ENCODE results near the gene CCDC188.

CCDC188 gene

GRCh38 chr22:20158391-20159036 lies 7.7 kb upstream of the CCDC188 start:
- Histone ChIP-seq H3K9me3 (ENCODE audit: control insufficient read depth, insufficient read depth, low read length) (no peaks in the 10 kb centered on the region), H3K4me3 (ENCODE audit: low read length) (no peak overlapping the region), H3K36me3 (ENCODE audit: control insufficient read depth, insufficient read depth, low read length) (no peaks in the 10 kb centered on the region), H3K27me3 (ENCODE audit: control insufficient read depth, insufficient read depth, low read length) (no peaks in the 10 kb centered on the region), H3K4me1 (ENCODE audit: control insufficient read depth, insufficient read depth, low read length) (no peaks in the 10 kb centered on the region), H3K27ac (ENCODE audit: low read length) (no peak overlapping the region)
- no CpG with 5 or more reads among the region's 15 CpGs for WGBS (ENCODE audit: insufficient coverage, insufficient read length)
- DNase-seq (ENCODE audit: low read depth, low spot score) = no peak

- H3K4me3 ChIP-seq (ENCODE audit: low read length) = no peak overlapping the region
Measured at GRCh38 chr22:20157430-20158183, 6.8 kb upstream of the CCDC188 start.

DNA sequence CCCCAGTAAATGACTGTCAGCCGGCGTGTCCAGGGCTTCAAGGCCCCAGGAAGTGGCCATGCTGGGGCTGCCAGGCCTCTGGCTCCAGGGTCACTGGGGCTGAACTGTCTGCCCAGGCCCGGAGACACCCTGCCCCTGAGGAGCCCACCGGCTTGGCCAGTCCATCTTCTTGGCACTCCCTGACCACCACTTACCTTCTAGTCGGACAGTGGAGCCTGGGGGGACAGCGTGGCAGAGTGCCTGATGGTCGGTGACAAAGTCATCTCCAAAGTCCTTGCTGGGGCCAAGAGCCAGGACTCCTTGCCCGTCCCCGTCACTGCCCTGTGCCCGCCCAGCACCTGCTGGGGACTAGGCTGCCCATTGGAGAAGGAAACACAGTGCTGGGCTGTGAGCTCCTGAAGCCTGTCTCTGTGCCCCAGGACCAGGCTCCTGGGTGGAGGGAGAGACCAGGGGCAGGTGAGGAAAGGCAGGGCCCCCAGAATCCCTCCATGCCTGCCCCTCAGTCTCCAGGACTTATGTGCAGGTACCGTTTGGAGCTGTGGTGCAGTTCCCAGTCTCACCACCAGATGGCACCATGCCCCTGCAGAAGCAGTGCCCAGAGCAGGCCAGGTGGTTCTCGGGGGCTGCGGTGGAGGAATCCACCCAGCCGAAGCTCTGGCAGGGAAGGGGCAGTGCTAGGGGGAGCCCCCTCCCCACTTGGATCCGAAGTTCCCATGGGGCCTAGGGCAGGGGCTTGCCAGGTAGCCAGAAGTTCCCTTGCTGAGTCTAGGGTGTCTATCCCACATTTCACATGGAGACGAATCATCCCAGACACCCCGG lies 6.0 kb upstream of the CCDC188 start:
- Histone ChIP-seq H3K4me3 (ENCODE audit: low read length) (no peak overlapping the region), H3K36me3 (ENCODE audit: control insufficient read depth, insufficient read depth, low read length) (no peaks in the 10 kb centered on the region), H3K27ac (ENCODE audit: low read length) (no peak overlapping the region), H3K4me1 (ENCODE audit: control insufficient read depth, insufficient read depth, low read length) (no peaks in the 10 kb centered on the region), H3K9me3 (ENCODE audit: control insufficient read depth, insufficient read depth, low read length) (no peaks in the 10 kb centered on the region), H3K27me3 (ENCODE audit: control insufficient read depth, insufficient read depth, low read length) (no peaks in the 10 kb centered on the region)
- WGBS (ENCODE audit: insufficient coverage, insufficient read length) = no CpG with 5 or more reads among the region's 17 CpGs
- DNase-seq (ENCODE audit: low read depth, low spot score) = peak; percentile 73

More at GRCh38 chr22:20157430-20158183, 6.8 kb upstream of the CCDC188 start:
- Histone ChIP-seq H3K27ac (ENCODE audit: low read length) (no peak overlapping the region), H3K27me3 (ENCODE audit: control insufficient read depth, insufficient read depth, low read length) (no peaks in the 10 kb centered on the region), H3K9me3 (ENCODE audit: control insufficient read depth, insufficient read depth, low read length) (no peaks in the 10 kb centered on the region), H3K36me3 (ENCODE audit: control insufficient read depth, insufficient read depth, low read length) (no peaks in the 10 kb centered on the region), H3K4me1 (ENCODE audit: control insufficient read depth, insufficient read depth, low read length) (no peaks in the 10 kb centered on the region)
- WGBS (ENCODE audit: insufficient coverage, insufficient read length) = no CpG with 5 or more reads among the region's 15 CpGs
- DNase-seq (ENCODE audit: low read depth, low spot score) = no peak

DNA sequence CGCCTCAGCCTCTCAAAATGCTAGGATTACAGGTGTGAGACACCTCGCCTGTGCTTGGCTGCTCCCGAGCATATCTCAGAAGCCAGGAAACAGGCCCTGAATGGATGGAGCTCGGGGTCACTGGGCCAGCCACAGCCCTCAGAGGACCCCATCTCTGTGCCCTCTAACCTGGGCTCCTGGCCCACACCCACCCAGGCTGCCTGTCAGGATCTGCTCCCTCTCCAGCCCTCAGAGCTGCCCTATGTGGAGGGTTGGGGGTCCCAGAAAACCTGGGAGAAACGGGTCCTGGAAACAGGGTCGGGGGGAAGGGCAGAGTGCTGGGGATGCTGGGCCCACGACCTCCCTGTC lies 5.2 kb upstream of the CCDC188 start:
- Histone ChIP-seq H3K4me3 (ENCODE audit: low read length) (no peak overlapping the region), H3K9me3 (ENCODE audit: control insufficient read depth, insufficient read depth, low read length) (no peaks in the 10 kb centered on the region), H3K4me1 (ENCODE audit: control insufficient read depth, insufficient read depth, low read length) (no peaks in the 10 kb centered on the region), H3K27ac (ENCODE audit: low read length) (no peak overlapping the region), H3K27me3 (ENCODE audit: control insufficient read depth, insufficient read depth, low read length) (no peaks in the 10 kb centered on the region), H3K36me3 (ENCODE audit: control insufficient read depth, insufficient read depth, low read length) (no peaks in the 10 kb centered on the region)
- WGBS (ENCODE audit: insufficient coverage, insufficient read length) = no CpG with 5 or more reads among the region's 7 CpGs
- no peak for DNase-seq (ENCODE audit: low read depth, low spot score)

- Histone ChIP-seq H3K36me3 (ENCODE audit: control insufficient read depth, insufficient read depth, low read length) (no peaks in the 10 kb centered on the region), H3K4me3 (ENCODE audit: low read length) (no peak overlapping the region), H3K27me3 (ENCODE audit: control insufficient read depth, insufficient read depth, low read length) (no peaks in the 10 kb centered on the region), H3K27ac (ENCODE audit: low read length) (no peak overlapping the region), H3K9me3 (ENCODE audit: control insufficient read depth, insufficient read depth, low read length) (no peaks in the 10 kb centered on the region), H3K4me1 (ENCODE audit: control insufficient read depth, insufficient read depth, low read length) (no peaks in the 10 kb centered on the region)
- DNase-seq (ENCODE audit: low read depth, low spot score) = no peak
- no CpG with 5 or more reads among the region's 30 CpGs for WGBS (ENCODE audit: insufficient coverage, insufficient read length)
Measured at GRCh38 chr22:20155330-20156041, 4.6 kb upstream of the CCDC188 start.

DNA sequence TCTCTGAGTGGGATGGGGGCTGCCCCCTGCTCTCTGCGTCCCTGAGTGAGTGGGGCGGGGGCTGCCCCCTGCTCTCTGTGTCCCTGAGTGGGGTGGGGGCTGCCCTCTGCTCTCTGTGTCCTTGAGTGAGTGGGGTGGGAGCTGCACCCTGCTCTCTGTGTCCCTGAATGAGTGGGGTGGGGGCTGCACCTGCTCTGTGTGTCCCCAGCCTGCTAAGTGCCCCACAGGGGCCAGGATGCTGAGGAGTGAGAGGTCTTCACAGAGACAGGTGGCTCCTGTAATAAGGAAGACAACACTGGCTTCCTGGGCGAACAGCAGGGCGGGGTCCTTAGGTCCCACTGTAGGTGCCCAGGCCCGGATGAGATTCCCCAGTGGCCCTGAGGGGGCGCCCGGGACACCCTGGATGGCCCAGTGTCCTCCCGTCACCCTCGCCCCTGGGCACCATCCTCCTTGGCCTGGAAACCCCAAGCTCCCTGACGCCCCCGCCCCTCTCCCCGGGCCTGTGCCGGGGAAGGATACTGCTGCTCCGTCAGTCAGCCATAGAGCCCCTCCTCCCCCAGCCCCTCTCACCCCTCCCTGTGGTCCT lies 3.8 kb upstream of the CCDC188 start:
- no peak for DNase-seq (ENCODE audit: low read depth, low spot score)
- H3K27me3 ChIP-seq (ENCODE audit: control insufficient read depth, insufficient read depth, low read length) = no peaks in the 10 kb centered on the region
- no peaks in the 10 kb centered on the region for H3K9me3 ChIP-seq (ENCODE audit: control insufficient read depth, insufficient read depth, low read length)
- H3K4me1 ChIP-seq (ENCODE audit: control insufficient read depth, insufficient read depth, low read length) = no peaks in the 10 kb centered on the region
- H3K4me3 ChIP-seq (ENCODE audit: low read length) = no peak overlapping the region
- H3K36me3 ChIP-seq (ENCODE audit: control insufficient read depth, insufficient read depth, low read length) = no peaks in the 10 kb centered on the region
- no CpG with 5 or more reads among the region's 14 CpGs for WGBS (ENCODE audit: insufficient coverage, insufficient read length)
- no peak overlapping the region for H3K27ac ChIP-seq (ENCODE audit: low read length)

DNA sequence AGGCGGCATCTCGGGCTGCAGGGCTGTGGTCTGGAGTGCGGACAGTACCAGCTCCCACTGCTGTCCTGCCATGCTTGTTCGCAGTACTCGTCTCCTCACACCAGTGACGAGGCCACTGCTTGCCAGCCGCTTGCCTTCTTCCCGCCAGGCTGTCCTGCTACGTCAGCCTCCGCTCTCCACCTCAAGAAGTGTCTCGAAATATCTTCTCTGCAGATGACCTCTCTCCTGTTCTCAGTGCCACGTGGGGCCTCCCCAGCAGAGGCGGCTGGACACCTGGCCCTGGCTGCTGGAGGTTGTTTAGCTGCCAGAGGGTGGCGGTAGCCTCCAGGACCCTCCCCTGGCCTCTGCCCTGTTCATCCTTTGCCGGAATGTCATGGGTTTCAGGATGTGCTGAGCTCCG lies 3.1 kb upstream of the CCDC188 start:
- Histone ChIP-seq H3K27ac (ENCODE audit: low read length) (no peak overlapping the region), H3K4me3 (ENCODE audit: low read length) (no peak overlapping the region), H3K4me1 (ENCODE audit: control insufficient read depth, insufficient read depth, low read length) (no peaks in the 10 kb centered on the region), H3K9me3 (ENCODE audit: control insufficient read depth, insufficient read depth, low read length) (no peaks in the 10 kb centered on the region), H3K36me3 (ENCODE audit: control insufficient read depth, insufficient read depth, low read length) (no peaks in the 10 kb centered on the region), H3K27me3 (ENCODE audit: control insufficient read depth, insufficient read depth, low read length) (no peaks in the 10 kb centered on the region)
- no CpG with 5 or more reads among the region's 16 CpGs for WGBS (ENCODE audit: insufficient coverage, insufficient read length)
- no peak for DNase-seq (ENCODE audit: low read depth, low spot score)

- Histone ChIP-seq H3K4me1 (ENCODE audit: control insufficient read depth, insufficient read depth, low read length) (no peaks in the 10 kb centered on the region), H3K9me3 (ENCODE audit: control insufficient read depth, insufficient read depth, low read length) (no peaks in the 10 kb centered on the region), H3K36me3 (ENCODE audit: control insufficient read depth, insufficient read depth, low read length) (no peaks in the 10 kb centered on the region), H3K4me3 (ENCODE audit: low read length) (no peak overlapping the region), H3K27me3 (ENCODE audit: control insufficient read depth, insufficient read depth, low read length) (no peaks in the 10 kb centered on the region), H3K27ac (ENCODE audit: low read length) (no peak overlapping the region)
- WGBS (ENCODE audit: insufficient coverage, insufficient read length) = no CpG with 5 or more reads among the region's 14 CpGs
- DNase-seq (ENCODE audit: low read depth, low spot score) = no peak
Measured at GRCh38 chr22:20152464-20152890, 1.6 kb upstream of the CCDC188 start.

- no CpG with 5 or more reads among the region's 4 CpGs for WGBS (ENCODE audit: insufficient coverage, insufficient read length)
- H3K4me3 ChIP-seq (ENCODE audit: low read length) = no peak overlapping the region
- no peaks in the 10 kb centered on the region for H3K9me3 ChIP-seq (ENCODE audit: control insufficient read depth, insufficient read depth, low read length)
- H3K27me3 ChIP-seq (ENCODE audit: control insufficient read depth, insufficient read depth, low read length) = no peaks in the 10 kb centered on the region
- no peaks in the 10 kb centered on the region for H3K36me3 ChIP-seq (ENCODE audit: control insufficient read depth, insufficient read depth, low read length)
- no peak overlapping the region for H3K27ac ChIP-seq (ENCODE audit: low read length)
- no peak for DNase-seq (ENCODE audit: low read depth, low spot score)
- no peaks in the 10 kb centered on the region; the same call in 1 of the 2 replicates for H3K4me1 ChIP-seq (ENCODE audit: control insufficient read depth, insufficient read depth, low read length)
Measured at GRCh38 chr22:20151276-20151588, 377 bp upstream of the CCDC188 start.

All from iPS DF 6.9 (cell line).